Activated CD8-positive, alpha-beta T cell treated with anti-CD3 and anti-CD28 coated beads for 36 hours (primary cell): ENCODE data around the gene ACTG2. TPM values are rescaled to one million over a fixed set of nuclear protein-coding genes. Genes with fewer than 3 reads are reported as not detected.
"Not testable (repeated sequence)": the region's sequence is repeated elsewhere in the genome, so short reads cannot be mapped to it uniquely, and the experiment has no call there.

Source experiments
- ATAC-seq: fragments of 200-7000 bp; cut with Tn5 transposase; one replicate; pipeline ENCODE4 v1.10.0; 2021; ENCODE audit warnings: mild to moderate bottlenecking, moderate library complexity
- CTCF ChIA-PET: fragments of 350-600 bp; sonication (Branson Sonifier 250); formaldehyde crosslinking; loops from one replicate; lab custom pipeline; 2021; ENCODE audit warnings: antibody characterized with exemption; lab: Charles Lee
- POLR2A ChIA-PET: fragments of 350-600 bp; sonication (Branson Sonifier 250); formaldehyde crosslinking; loops from one replicate; lab custom pipeline; 2021; ENCODE audit warnings: antibody characterized with exemption; lab: Charles Lee
- DNase-seq: peaks from one replicate; pipeline ENCODE4 v3.0.0-alpha.2; 2020
- H3K27ac Mint-ChIP-seq: one replicate; pipeline ENCODE4 v1.8.0; 2021; ENCODE audit warnings: mild to moderate bottlenecking, mixed read lengths
- H3K27me3 Mint-ChIP-seq: one replicate; pipeline ENCODE4 v1.8.0; 2021; ENCODE audit warnings: mixed read lengths
- H3K36me3 Mint-ChIP-seq: one replicate; pipeline ENCODE4 v1.8.0; 2021; ENCODE audit warnings: low read depth, mixed read lengths
- H3K4me1 Mint-ChIP-seq: one replicate; pipeline ENCODE4 v1.8.0; 2021; ENCODE audit warnings: low read depth, mixed read lengths
- H3K4me3 Mint-ChIP-seq: one replicate; pipeline ENCODE4 v1.8.0; 2021; ENCODE audit warnings: mild to moderate bottlenecking, moderate library complexity, mixed read lengths
- H3K9me3 Mint-ChIP-seq: one replicate; pipeline ENCODE4 v1.8.0; 2021; ENCODE audit warnings: mixed read lengths
- CTCF ChIP-seq: fragments of 200-600 bp; IDR thresholded peaks from one replicate; pipeline ENCODE4 v1.8.0; 2022; ENCODE audit warnings: antibody characterized with exemption, mild to moderate bottlenecking
- intact Hi-C: fragments of 100-400 bp; cut with micrococcal nuclease; formaldehyde crosslinking; loops from one replicate; pipeline ENCODE4 v1.10.0; 2022
- total RNA-seq, 2 experiments: library from RNA; stranded (reverse); gene quantifications; one replicate each; pipeline ENCODE4 v1.2.3, GENCODE V29; 2021

ACTG2 gene
- total RNA-seq, 2 experiments from 2014 or later = 0.11 to 0.27 TPM

GRCh38 chr2:73938718-73939352 lies 46.0 kb downstream of the ACTG2 start:
- Mint-ChIP-seq H3K36me3 (peaks cover 68% of the 10 kb centered on the region), H3K4me3 (no peak overlapping the region), H3K4me1 (peaks cover 79% of the 10 kb centered on the region), H3K27me3 (no peaks in the 10 kb centered on the region), H3K9me3 (no peaks in the 10 kb centered on the region), H3K27ac (peak overlapping the region; percentile 65)
- DNase-seq (peak; percentile 25), ATAC-seq (peak; percentile 88)
- no peak for TF ChIP-seq CTCF
- ChIA-PET CTCF (interaction anchor here (0.8 to 2.1 kb wide), 11 partner anchors 10 to 210 kb away, joined by 3 to 9 read pairs (median 4); no protein-coding TSS in a partner anchor), POLR2A (interaction anchor here (0.8 to 2.0 kb wide), 5 partner anchors 9 to 47 kb away, joined by 3 to 7 read pairs (median 4); no protein-coding TSS in a partner anchor)
- intact Hi-C loops = loop anchor here (2.0 kb wide), 1 partner anchor 48 kb away; no protein-coding TSS in a partner anchor

- no peaks in the 10 kb centered on the region for H3K9me3 Mint-ChIP-seq
- H3K4me1 Mint-ChIP-seq = peaks cover 79% of the 10 kb centered on the region
- DNase-seq = peak; percentile 44
- ChIA-PET CTCF (interaction anchor here (0.8 to 1.5 kb wide), 9 partner anchors 24 to 210 kb away, joined by 3 to 9 read pairs (median 4); no protein-coding TSS in a partner anchor), POLR2A (interaction anchor here (0.8 to 2.0 kb wide), 5 partner anchors 9 to 47 kb away, joined by 3 to 7 read pairs (median 4); no protein-coding TSS in a partner anchor)
- TF ChIP-seq CTCF = no peak
- intact Hi-C loops = loop anchor here (2.0 kb wide), 1 partner anchor 47 kb away; no protein-coding TSS in a partner anchor
- H3K27me3 Mint-ChIP-seq = no peaks in the 10 kb centered on the region
- ATAC-seq = peak; percentile 72
- H3K36me3 Mint-ChIP-seq = peaks cover 68% of the 10 kb centered on the region
- peak overlapping the region; percentile 61 for H3K27ac Mint-ChIP-seq
- no peak overlapping the region for H3K4me3 Mint-ChIP-seq
Observed at GRCh38 chr2:73939419-73939818, 46.6 kb downstream of the ACTG2 start.

DNA sequence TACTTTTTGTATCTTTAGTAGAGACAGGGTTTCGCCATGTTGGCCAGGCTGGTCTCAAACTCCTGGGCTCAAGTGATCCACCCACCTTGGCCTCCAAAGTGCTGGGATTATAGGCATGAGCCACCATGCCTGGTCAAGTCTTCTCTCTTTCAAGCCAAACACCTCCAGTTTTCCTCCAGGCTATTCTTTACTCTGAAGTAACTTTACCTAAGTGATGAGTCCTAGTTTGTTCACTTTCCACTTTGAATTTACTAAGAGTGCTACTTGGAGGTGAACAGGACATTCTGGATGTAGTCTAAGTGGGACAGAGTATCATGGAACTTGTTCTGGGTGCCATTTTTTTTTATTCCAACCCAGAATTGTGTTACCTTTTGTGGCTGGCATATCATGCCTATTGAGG lies 47.3 kb downstream of the ACTG2 start:
- intact Hi-C loops, H3K9me3 Mint-ChIP-seq, DNase-seq, H3K27me3 Mint-ChIP-seq, H3K4me3 Mint-ChIP-seq, ATAC-seq: not testable (repeated sequence)
- CTCF ChIA-PET = interaction anchor here (1.4 kb wide), 1 partner anchor 207 kb away, joined by 4 read pairs; no protein-coding TSS in a partner anchor
- POLR2A ChIA-PET = interaction anchor here (2.0 kb wide), 1 partner anchor 46 kb away, joined by 7 read pairs; no protein-coding TSS in a partner anchor
- Mint-ChIP-seq H3K4me1 (peaks cover 86% of the 10 kb centered on the region), H3K36me3 (peaks cover 73% of the 10 kb centered on the region), H3K27ac (peak overlapping the region; percentile 61)

DNA sequence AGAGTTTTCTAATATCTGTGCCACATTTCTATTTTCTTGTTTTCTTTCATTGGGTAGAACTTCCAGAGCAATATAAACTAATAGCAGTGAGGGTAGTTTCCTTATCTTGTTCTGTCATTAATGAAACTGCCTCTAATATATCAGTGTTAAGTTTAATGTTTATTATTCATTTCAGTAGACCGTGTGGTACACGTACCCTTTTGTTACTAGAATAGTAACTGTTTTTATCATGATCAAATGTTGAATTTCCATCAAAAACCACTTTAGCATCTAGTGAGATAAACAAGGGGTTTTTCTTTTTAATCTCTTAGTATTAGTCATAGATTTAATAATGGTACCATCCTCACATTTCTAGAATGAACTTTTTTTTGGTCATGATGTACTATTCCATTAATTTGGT lies 49.9 kb downstream of the ACTG2 start:
- ATAC-seq (no peak), DNase-seq (no peak)
- H3K4me1 Mint-ChIP-seq = peaks cover 82% of the 10 kb centered on the region
- H3K9me3 Mint-ChIP-seq = no peaks in the 10 kb centered on the region
- POLR2A ChIA-PET = no interaction called here
- intact Hi-C loops = no loop called here
- no peak for TF ChIP-seq CTCF
- CTCF ChIA-PET = no interaction called here
- peak overlapping the region; percentile 59 for H3K27ac Mint-ChIP-seq
- no peak overlapping the region for H3K4me3 Mint-ChIP-seq
- H3K36me3 Mint-ChIP-seq = peaks cover 68% of the 10 kb centered on the region
- no peaks in the 10 kb centered on the region for H3K27me3 Mint-ChIP-seq

DNA sequence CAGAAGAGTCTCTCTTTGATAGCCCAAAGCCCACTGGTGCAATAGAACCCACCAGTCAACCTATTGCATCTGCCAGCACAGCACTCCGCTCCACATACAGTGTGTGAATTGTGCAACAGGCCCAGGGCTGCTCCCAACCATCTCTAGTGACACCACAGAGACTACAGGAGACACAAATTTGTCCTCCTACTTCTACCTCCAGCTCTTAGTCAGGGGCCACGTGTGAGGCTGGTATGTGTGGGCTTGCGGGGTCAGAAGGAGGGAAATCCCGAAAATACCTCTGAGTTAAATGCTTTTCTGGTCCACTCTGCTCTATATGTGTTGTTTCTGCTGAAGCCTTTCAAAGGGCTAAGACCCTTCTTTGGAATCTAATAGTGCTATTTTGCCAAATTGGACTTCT lies 51.9 kb downstream of the ACTG2 start:
- ATAC-seq = peak; percentile 89
- DNase-seq = peak; percentile 70
- H3K36me3 Mint-ChIP-seq = peaks cover 61% of the 10 kb centered on the region
- POLR2A ChIA-PET = interaction anchor here (0.7 to 2.2 kb wide), 3 partner anchors 9 to 42 kb away, joined by 3 to 6 read pairs (median 4); no protein-coding TSS in a partner anchor
- no peak for TF ChIP-seq CTCF
- intact Hi-C loops = no loop called here
- H3K27me3 Mint-ChIP-seq = no peaks in the 10 kb centered on the region
- CTCF ChIA-PET = interaction anchor here (0.7 to 3.1 kb wide), 6 partner anchors 36 to 207 kb away, joined by 3 to 12 read pairs (median 4); no protein-coding TSS in a partner anchor
- H3K9me3 Mint-ChIP-seq = no peaks in the 10 kb centered on the region
- peak overlapping the region; percentile 1 for H3K4me3 Mint-ChIP-seq
- H3K27ac Mint-ChIP-seq = peak overlapping the region; percentile 49
- H3K4me1 Mint-ChIP-seq = peaks cover 81% of the 10 kb centered on the region
